Stimulated activated naive CD8-positive, alpha-beta T cell treated with anti-CD3 and anti-CD28 coated beads, Interleukin-15, Interleukin-2, amounts not matched to agents 100 ng/mL and 50 ng/mL, for 24 hours (primary cell): Measurements from ENCODE around the gene PCDHA3.
"Not testable (repeated sequence)": the region's sequence is repeated elsewhere in the genome, so short reads cannot be mapped to it uniquely, and the experiment has no call there.

Source experiments
- H3K27ac Mint-ChIP-seq: one replicate; pipeline ENCODE4 v1.8.0; 2021; ENCODE audit warnings: mild to moderate bottlenecking, mixed read lengths
- H3K27me3 Mint-ChIP-seq: one replicate; pipeline ENCODE4 v1.8.0; 2021; ENCODE audit warnings: mixed read lengths
- H3K36me3 Mint-ChIP-seq: one replicate; pipeline ENCODE4 v1.8.0; 2021; ENCODE audit warnings: low read depth, mixed read lengths
- H3K4me1 Mint-ChIP-seq: one replicate; pipeline ENCODE4 v1.8.0; 2021; ENCODE audit warnings: low read depth, mixed read lengths
- H3K4me3 Mint-ChIP-seq: one replicate; pipeline ENCODE4 v1.8.0; 2021; ENCODE audit warnings: mild to moderate bottlenecking, mixed read lengths
- H3K9me3 Mint-ChIP-seq: one replicate; pipeline ENCODE4 v1.8.0; 2021; ENCODE audit warnings: mixed read lengths

Gene PCDHA3

GRCh38 chr5:140800816-140801493 lies at the start of gene PCDHA3:
Gene PCDHA3, plus strand, starts transcription at chr5:140801057.
- Mint-ChIP-seq H3K27me3 (peaks cover 47% of the 10 kb centered on the region), H3K4me3 (no peak within 1 kb of the TSS), H3K4me1 (no peaks in the 10 kb centered on the region), H3K27ac (no peak within 1 kb of the TSS), H3K9me3 (peaks cover 32% of the 10 kb centered on the region), H3K36me3 (peaks cover 16% of the 10 kb centered on the region)

DNA sequence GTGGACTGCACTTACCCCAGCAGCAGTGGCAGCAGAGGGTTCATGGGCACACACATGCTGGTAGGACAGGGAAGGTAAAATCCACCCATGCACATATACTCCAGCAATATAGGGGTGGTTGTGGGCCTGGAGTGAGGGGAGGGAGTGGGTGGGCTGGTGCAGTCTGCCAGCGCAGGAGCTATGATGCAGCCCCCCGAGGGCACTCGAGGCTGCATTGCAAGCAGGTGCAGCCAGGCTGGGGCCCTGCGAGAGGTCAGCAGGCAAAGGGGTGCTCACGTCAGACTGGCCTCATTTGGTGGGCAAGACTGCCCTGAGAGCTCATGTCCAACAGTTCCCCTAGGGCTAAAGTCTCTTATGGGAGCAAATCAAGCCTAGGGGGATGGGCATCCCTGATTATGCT lies 47.3 kb upstream of the PCDHA3 start:
- Mint-ChIP-seq H3K9me3 (peaks cover 60% of the 10 kb centered on the region), H3K4me3 (no peak overlapping the region), H3K4me1 (no peaks in the 10 kb centered on the region), H3K27me3 (peaks cover 11% of the 10 kb centered on the region), H3K27ac (no peak overlapping the region), H3K36me3 (peaks cover 11% of the 10 kb centered on the region)

- H3K9me3 Mint-ChIP-seq: peaks cover 50% of the 10 kb centered on the region
- peaks cover 24% of the 10 kb centered on the region for H3K36me3 Mint-ChIP-seq
- H3K27ac Mint-ChIP-seq: no peak overlapping the region
- no peak overlapping the region for H3K4me3 Mint-ChIP-seq
- no peaks in the 10 kb centered on the region for H3K27me3 Mint-ChIP-seq
- no peaks in the 10 kb centered on the region for H3K4me1 Mint-ChIP-seq
Observed at GRCh38 chr5:140764177-140764973, 36.5 kb upstream of the PCDHA3 start.

DNA sequence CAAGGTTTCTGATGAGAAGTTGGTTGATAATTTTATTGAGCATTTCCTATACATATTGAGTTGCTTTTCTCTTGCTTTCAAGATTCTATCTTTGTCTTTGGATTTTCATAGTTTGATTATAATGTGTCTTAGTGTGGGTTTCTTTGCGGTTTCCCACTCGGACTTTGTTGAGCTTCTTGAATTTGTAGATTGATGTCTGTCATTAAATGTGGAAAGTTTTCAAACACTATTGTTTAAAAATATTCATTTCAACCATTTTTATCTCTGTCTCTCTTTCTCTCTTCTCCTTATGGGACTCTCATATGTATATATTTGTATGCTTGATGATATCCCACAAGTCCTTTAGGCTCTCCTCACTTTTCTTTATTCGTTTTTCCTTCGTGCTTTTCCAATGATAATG lies 33.4 kb upstream of the PCDHA3 start:
- Mint-ChIP-seq H3K9me3 (peaks cover 64% of the 10 kb centered on the region), H3K27me3 (no peaks in the 10 kb centered on the region), H3K4me3 (no peak overlapping the region), H3K27ac (no peak overlapping the region), H3K36me3 (peaks cover 12% of the 10 kb centered on the region), H3K4me1 (no peaks in the 10 kb centered on the region)

- Mint-ChIP-seq H3K36me3 (peaks cover 3% of the 10 kb centered on the region), H3K4me1 (no peaks in the 10 kb centered on the region), H3K27me3 (peaks cover 13% of the 10 kb centered on the region), H3K27ac (no peak overlapping the region), H3K9me3 (peaks cover 70% of the 10 kb centered on the region), H3K4me3 (no peak overlapping the region)
Observed at GRCh38 chr5:140780512-140780911, 20.3 kb upstream of the PCDHA3 start.

DNA sequence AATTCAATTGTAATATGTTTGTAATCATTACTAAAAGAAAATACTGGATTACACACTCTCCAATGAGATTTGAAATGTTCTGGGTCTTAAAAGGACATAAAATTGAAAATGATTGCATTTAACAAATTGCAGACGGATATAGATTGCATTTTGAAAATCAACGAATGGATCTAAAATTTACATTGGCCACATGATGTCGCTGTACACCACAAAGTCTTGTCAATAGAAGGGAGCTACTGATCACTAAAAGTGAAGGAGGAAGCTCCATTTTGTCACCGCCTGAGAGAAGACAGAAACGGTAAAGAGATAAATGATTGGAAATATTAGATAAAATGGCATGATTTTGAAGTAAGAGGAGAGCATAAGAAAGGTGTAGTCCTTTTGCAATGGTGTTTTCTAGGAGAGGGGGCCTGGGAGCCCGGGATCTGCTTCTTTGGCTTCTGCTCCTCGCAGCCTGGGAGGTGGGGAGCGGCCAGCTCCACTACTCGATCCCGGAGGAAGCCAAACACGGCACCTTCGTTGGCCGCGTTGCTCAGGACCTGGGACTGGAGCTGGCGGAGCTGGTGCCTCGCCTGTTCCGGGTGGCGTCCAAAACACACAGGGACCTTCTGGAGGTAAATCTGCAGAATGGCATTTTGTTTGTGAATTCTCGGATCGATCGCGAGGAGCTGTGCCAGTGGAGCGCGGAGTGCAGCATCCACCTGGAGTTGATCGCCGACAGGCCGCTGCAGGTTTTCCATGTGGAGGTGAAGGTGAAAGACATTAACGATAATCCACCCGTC lies 14.8 kb upstream of the PCDHA3 start, which contains the start of gene PCDHA1:
Gene PCDHA1, plus strand, starts transcription at position 236 of the 782 bp plus-strand sequence.
- H3K27ac Mint-ChIP-seq: no peak within 1 kb of the TSS
- no peaks in the 10 kb centered on the region for H3K4me1 Mint-ChIP-seq
- H3K4me3 Mint-ChIP-seq: no peak within 1 kb of the TSS
- H3K9me3 Mint-ChIP-seq: peaks cover 51% of the 10 kb centered on the region
- peaks cover 36% of the 10 kb centered on the region for H3K27me3 Mint-ChIP-seq
- H3K36me3 Mint-ChIP-seq: peaks cover 14% of the 10 kb centered on the region

DNA sequence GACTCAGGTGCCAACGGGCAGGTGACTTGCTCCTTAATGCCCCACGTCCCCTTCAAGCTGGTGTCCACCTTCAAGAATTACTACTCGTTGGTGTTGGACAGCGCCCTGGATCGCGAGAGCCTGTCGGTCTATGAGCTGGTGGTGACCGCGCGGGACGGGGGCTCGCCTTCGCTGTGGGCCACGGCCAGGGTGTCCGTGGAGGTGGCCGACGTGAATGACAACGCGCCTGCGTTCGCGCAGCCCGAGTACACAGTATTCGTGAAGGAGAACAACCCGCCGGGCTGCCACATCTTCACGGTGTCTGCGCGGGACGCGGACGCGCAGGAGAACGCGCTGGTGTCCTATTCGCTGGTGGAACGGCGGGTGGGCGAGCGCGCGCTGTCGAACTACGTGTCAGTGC lies 13.4 kb upstream of the PCDHA3 start:
- not testable (repeated sequence) for H3K27ac Mint-ChIP-seq, H3K4me1 Mint-ChIP-seq, H3K4me3 Mint-ChIP-seq
- peaks cover 14% of the 10 kb centered on the region for H3K36me3 Mint-ChIP-seq
- H3K9me3 Mint-ChIP-seq: peaks cover 52% of the 10 kb centered on the region
- H3K27me3 Mint-ChIP-seq: peaks cover 44% of the 10 kb centered on the region

DNA sequence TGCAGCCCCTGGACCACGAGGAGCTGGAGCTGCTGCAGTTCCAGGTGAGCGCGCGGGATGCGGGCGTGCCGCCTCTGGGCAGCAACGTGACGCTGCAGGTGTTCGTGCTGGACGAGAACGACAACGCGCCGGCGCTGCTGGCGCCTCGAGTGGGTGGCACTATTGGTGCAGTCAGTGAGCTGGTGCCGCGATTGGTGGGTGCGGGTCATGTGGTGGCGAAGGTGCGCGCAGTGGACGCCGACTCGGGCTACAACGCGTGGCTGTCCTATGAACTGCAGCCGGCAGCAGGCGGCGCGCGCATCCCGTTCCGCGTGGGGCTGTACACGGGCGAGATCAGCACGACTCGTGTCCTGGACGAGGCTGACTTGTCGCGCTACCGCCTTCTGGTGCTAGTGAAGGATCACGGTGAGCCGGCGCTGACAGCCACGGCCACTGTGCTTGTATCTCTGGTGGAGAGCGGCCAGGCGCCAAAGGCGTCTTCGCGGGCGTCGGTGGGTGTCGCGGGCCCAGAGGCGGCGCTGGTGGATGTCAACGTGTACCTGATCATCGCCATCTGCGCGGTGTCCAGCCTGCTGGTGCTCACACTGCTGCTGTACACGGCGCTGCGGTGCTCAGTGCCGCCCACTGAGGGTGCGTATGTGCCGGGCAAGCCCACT lies 12.9 kb upstream of the PCDHA3 start:
- peaks cover 49% of the 10 kb centered on the region for H3K9me3 Mint-ChIP-seq
- H3K36me3 Mint-ChIP-seq: peaks cover 18% of the 10 kb centered on the region
- H3K4me1 Mint-ChIP-seq, H3K27ac Mint-ChIP-seq, H3K4me3 Mint-ChIP-seq: not testable (repeated sequence)
- H3K27me3 Mint-ChIP-seq: peaks cover 48% of the 10 kb centered on the region

DNA sequence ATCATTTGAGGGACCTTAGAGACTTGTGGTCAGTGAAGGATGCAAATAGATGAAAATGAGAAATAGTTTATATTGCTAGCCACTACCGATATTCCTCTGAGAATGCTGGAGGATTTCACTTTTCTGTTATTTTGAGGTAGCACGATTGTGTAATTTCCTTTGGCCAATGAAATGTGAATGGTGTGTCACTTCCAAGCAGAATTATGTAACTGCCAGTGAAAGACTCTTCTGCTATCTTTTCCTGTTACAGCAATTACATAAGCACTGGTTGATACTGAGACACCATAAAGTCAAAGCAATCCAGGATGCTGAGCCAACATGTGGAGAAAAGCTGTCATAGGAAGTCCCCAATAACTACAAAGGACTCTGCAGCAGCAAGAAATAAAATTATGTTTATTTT lies 9.8 kb upstream of the PCDHA3 start:
- peaks cover 21% of the 10 kb centered on the region for H3K36me3 Mint-ChIP-seq
- no peak overlapping the region for H3K27ac Mint-ChIP-seq
- no peak overlapping the region for H3K4me3 Mint-ChIP-seq
- peaks cover 54% of the 10 kb centered on the region for H3K27me3 Mint-ChIP-seq
- no peaks in the 10 kb centered on the region for H3K4me1 Mint-ChIP-seq
- H3K9me3 Mint-ChIP-seq: peaks cover 49% of the 10 kb centered on the region

GRCh38 chr5:140794595-140795258 lies 6.1 kb upstream of the PCDHA3 start, which contains the start of gene PCDHA2:
Gene PCDHA2, plus strand, starts transcription at chr5:140794852.
- no peak within 1 kb of the TSS for H3K4me3 Mint-ChIP-seq
- H3K4me1 Mint-ChIP-seq: no peaks in the 10 kb centered on the region
- H3K27ac Mint-ChIP-seq: no peak within 1 kb of the TSS
- H3K9me3 Mint-ChIP-seq: peaks cover 37% of the 10 kb centered on the region
- peaks cover 44% of the 10 kb centered on the region for H3K27me3 Mint-ChIP-seq
- H3K36me3 Mint-ChIP-seq: peaks cover 11% of the 10 kb centered on the region

DNA sequence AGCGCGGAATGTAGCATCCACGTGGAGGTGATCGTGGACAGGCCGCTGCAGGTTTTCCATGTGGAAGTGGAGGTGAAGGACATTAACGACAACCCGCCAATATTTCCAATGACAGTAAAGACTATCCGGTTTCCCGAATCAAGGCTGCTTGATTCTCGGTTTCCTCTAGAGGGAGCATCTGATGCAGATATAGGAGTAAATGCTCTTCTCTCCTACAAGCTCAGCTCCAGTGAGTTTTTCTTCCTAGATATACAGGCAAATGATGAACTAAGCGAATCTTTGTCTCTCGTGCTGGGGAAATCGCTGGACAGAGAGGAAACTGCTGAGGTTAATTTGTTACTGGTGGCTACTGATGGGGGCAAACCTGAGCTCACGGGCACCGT lies 5.6 kb upstream of the PCDHA3 start:
- Mint-ChIP-seq H3K4me3 (no peak overlapping the region), H3K27me3 (peaks cover 48% of the 10 kb centered on the region), H3K9me3 (peaks cover 39% of the 10 kb centered on the region), H3K4me1 (no peaks in the 10 kb centered on the region), H3K36me3 (peaks cover 15% of the 10 kb centered on the region), H3K27ac (no peak overlapping the region)

GRCh38 chr5:140796072-140796717 lies 4.7 kb upstream of the PCDHA3 start:
- H3K36me3 Mint-ChIP-seq: peaks cover 18% of the 10 kb centered on the region
- not testable (repeated sequence) for H3K4me1 Mint-ChIP-seq, H3K27ac Mint-ChIP-seq, H3K4me3 Mint-ChIP-seq
- peaks cover 53% of the 10 kb centered on the region for H3K27me3 Mint-ChIP-seq
- peaks cover 36% of the 10 kb centered on the region for H3K9me3 Mint-ChIP-seq

GRCh38 chr5:140796718-140797095 lies 4.2 kb upstream of the PCDHA3 start:
- Mint-ChIP-seq H3K4me3 (no peak overlapping the region), H3K27me3 (peaks cover 51% of the 10 kb centered on the region), H3K27ac (no peak overlapping the region), H3K9me3 (peaks cover 36% of the 10 kb centered on the region), H3K4me1 (no peaks in the 10 kb centered on the region), H3K36me3 (peaks cover 21% of the 10 kb centered on the region)

DNA sequence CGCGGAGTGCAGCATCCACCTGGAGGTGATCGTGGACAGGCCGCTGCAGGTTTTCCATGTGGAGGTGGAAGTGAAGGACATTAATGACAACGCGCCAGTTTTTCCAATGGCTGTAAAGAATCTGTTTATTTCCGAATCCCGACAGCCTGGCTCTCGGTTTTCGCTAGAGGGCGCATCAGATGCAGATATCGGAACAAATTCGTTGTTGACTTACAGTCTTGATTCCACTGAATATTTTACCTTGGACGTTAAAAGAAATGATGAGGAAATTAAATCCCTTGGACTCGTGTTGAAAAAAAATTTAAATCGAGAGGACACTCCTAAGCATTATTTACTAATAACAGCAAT lies 611 bp downstream of the PCDHA3 start:
- H3K9me3 Mint-ChIP-seq: peaks cover 32% of the 10 kb centered on the region
- H3K4me1 Mint-ChIP-seq: no peaks in the 10 kb centered on the region
- peaks cover 52% of the 10 kb centered on the region for H3K27me3 Mint-ChIP-seq
- no peak overlapping the region for H3K27ac Mint-ChIP-seq
- no peak overlapping the region for H3K4me3 Mint-ChIP-seq
- H3K36me3 Mint-ChIP-seq: peaks cover 16% of the 10 kb centered on the region
